Thyroid gland (tissue), 4 donors: ENCODE results near the gene FOXJ3.

Experiments
- POLR2A ChIP-seq, 2 donors: fragments of 450-650 bp; IDR thresholded peaks; one replicate each; pipeline ENCODE4 v1.6.1; 2017; ENCODE audit warnings: antibody characterized with exemption in 2 of 2, mild to moderate bottlenecking in 2 of 2, moderate library complexity in 1 of 2
- TF ChIP-seq, protein P1 (sequence below), 6 experiments: fragments of 200-600 bp in 3 of 6; fragments of 450-650 bp in 3 of 6; sonication (generic) in 3 of 6; IDR thresholded peaks; one replicate each; pipeline ENCODE4 v1.5.1; 2016 to 2019; ENCODE audit warnings: antibody characterized with exemption in 6 of 6, mild to moderate bottlenecking in 2 of 6, inconsistent platforms in 1 of 6, moderate library complexity in 1 of 6

DNA sequence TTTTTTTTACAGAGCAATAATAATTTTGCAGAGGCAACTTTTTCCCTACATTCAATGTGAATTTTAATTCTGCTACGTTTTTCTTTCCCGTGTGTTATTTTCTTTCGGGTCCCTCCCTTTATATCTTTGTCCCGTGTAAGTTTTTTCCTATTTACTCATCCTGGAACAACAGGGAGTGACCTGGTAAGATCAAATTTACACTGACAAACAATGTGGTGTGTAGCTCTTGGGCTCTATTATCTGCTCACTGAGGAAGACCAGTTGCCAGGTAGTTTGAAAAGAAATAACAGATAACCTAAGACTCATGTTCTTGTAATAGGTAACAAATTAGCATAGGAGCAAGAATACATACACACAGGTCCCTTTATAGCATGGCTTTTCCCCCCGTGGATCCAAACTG is 136.8 kb downstream of the FOXJ3 start:
- TF ChIP-seq POLR2A (IDR thresholded peaks at IDR 0.05): no peak
- TF ChIP-seq, protein P1, sequence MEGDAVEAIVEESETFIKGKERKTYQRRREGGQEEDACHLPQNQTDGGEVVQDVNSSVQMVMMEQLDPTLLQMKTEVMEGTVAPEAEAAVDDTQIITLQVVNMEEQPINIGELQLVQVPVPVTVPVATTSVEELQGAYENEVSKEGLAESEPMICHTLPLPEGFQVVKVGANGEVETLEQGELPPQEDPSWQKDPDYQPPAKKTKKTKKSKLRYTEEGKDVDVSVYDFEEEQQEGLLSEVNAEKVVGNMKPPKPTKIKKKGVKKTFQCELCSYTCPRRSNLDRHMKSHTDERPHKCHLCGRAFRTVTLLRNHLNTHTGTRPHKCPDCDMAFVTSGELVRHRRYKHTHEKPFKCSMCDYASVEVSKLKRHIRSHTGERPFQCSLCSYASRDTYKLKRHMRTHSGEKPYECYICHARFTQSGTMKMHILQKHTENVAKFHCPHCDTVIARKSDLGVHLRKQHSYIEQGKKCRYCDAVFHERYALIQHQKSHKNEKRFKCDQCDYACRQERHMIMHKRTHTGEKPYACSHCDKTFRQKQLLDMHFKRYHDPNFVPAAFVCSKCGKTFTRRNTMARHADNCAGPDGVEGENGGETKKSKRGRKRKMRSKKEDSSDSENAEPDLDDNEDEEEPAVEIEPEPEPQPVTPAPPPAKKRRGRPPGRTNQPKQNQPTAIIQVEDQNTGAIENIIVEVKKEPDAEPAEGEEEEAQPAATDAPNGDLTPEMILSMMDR (IDR thresholded peaks at IDR 0.05): no peak
